H1 (cell line): ENCODE data around the gene MAPK9. TPM values are rescaled to one million over a fixed set of nuclear protein-coding genes. Genes with fewer than 3 reads are reported as not detected.

Source experiments
- CTCF ChIA-PET: fragments of 300-600 bp; sonication (Branson Sonifier 250); formaldehyde crosslinking; loops from one replicate; lab custom pipeline; 2021; ENCODE audit not compliant: partially characterized antibody; lab: Charles Lee
- POLR2A ChIA-PET: fragments of 300-600 bp; sonication (Branson Sonifier 250); formaldehyde crosslinking; loops from one replicate; lab custom pipeline; 2021; ENCODE audit warnings: inconsistent platforms; ENCODE audit not compliant: partially characterized antibody; lab: Charles Lee
- DNase-seq, 2 experiments: peaks; one replicate each; pipeline versions ENCODE4 v3.0.0 to v3.0.0-alpha.2; 2010 to 2022; ENCODE audit warnings: low spot score in 2 of 2, low read depth in 1 of 2, mixed read lengths in 1 of 2
- FAIRE-seq: peaks from 2 replicates; lab custom pipeline; 2011; peaks lifted over from hg19 to GRCh38; lab: Jason Lieb, UNC
- H2AFZ ChIP-seq: 2 replicates; pipeline ENCODE4 v1.8.1; 2012; ENCODE audit warnings: low read length, inconsistent platforms
- H2AK5ac ChIP-seq: 2 replicates; pipeline ENCODE4 v1.6.1; 2013; ENCODE audit warnings: low read depth, low read length
- H2BK120ac ChIP-seq: replicated peaks from 2 replicates; pipeline ENCODE3; 2013; ENCODE audit warnings: low read depth, low read length, inconsistent platforms
- H2BK12ac ChIP-seq: 2 replicates; pipeline ENCODE4 v1.6.1; 2013; ENCODE audit warnings: low read depth, low read length
- H2BK15ac ChIP-seq: 2 replicates; pipeline ENCODE4 v1.6.1; 2013; ENCODE audit warnings: low read length
- H2BK20ac ChIP-seq: 2 replicates; pipeline ENCODE4 v1.6.1; 2013; ENCODE audit warnings: low read length
- H2BK5ac ChIP-seq: 2 replicates; pipeline ENCODE4 v1.6.1; 2013; ENCODE audit warnings: low read depth, low read length
- H3K14ac ChIP-seq: 2 replicates; pipeline ENCODE4 v1.6.1; 2013; ENCODE audit warnings: inconsistent platforms; ENCODE audit not compliant: insufficient read length
- H3K18ac ChIP-seq: 2 replicates; pipeline ENCODE4 v1.6.1; 2013; ENCODE audit warnings: low read length; ENCODE audit errors: extremely low read depth
- H3K23ac ChIP-seq: 2 replicates; pipeline ENCODE4 v1.6.1; 2013; ENCODE audit warnings: inconsistent platforms; ENCODE audit not compliant: insufficient read length
- H3K23me2 ChIP-seq: 2 replicates; pipeline ENCODE4 v1.6.1; 2013; ENCODE audit warnings: low read depth, low read length
- H3K27ac ChIP-seq: 2 replicates; pipeline ENCODE4 v1.6.1; 2011; ENCODE audit warnings: low read depth, low read length, inconsistent platforms
- H3K27me3 ChIP-seq, 4 experiments: replicated peaks in 1 of 4; 1 replicate in 1 of 4; 2 replicates in 3 of 4; pipeline versions ENCODE4 v1.6.1 to v1.8.1; 2011 to 2013; ENCODE audit warnings: low read length in 3 of 4, mild to moderate bottlenecking in 3 of 4, inconsistent platforms in 2 of 4, mixed read lengths in 2 of 4, moderate library complexity in 1 of 4; ENCODE audit not compliant: control insufficient read depth in 3 of 4, insufficient read depth in 3 of 4; ENCODE audit errors: extremely low read depth in 1 of 4
- H3K36me3 ChIP-seq, 4 experiments: 2 replicates each; pipeline versions ENCODE4 v1.6.1 to v1.8.1; 2011 to 2013; ENCODE audit warnings: mild to moderate bottlenecking in 4 of 4, low read length in 3 of 4, moderate library complexity in 2 of 4, control low read depth in 1 of 4, inconsistent platforms in 1 of 4; ENCODE audit not compliant: insufficient read depth in 4 of 4, control insufficient read depth in 2 of 4
- H3K4ac ChIP-seq: replicated peaks from 2 replicates; pipeline ENCODE3; 2013; ENCODE audit warnings: low read length, low read depth, mixed read lengths, inconsistent platforms; ENCODE audit not compliant: insufficient read length
- H3K4me1 ChIP-seq, 4 experiments: replicated peaks in 1 of 4; 1 replicate in 1 of 4; 2 replicates in 3 of 4; pipeline versions ENCODE4 v1.6.1 to v1.8.1; 2011 to 2013; ENCODE audit warnings: low read length in 3 of 4, inconsistent platforms in 2 of 4, mixed read lengths in 1 of 4; ENCODE audit not compliant: insufficient read depth in 4 of 4, control insufficient read depth in 3 of 4
- H3K4me2 ChIP-seq, 2 experiments: 2 replicates each; pipeline versions ENCODE4 v1.6.1 to v1.8.1; 2011 to 2013; ENCODE audit warnings: low read depth in 2 of 2, low read length in 2 of 2, control low read depth in 1 of 2, inconsistent platforms in 1 of 2, mild to moderate bottlenecking in 1 of 2; ENCODE audit not compliant: insufficient read depth in 1 of 2
- H3K4me3 ChIP-seq, 4 experiments: fragments of 200-600, 300-600 bp in 1 of 4; sonication (generic), shearing (Covaris generic), sonication (Bioruptor Twin) in 1 of 4; 2 replicates each; pipeline versions ENCODE4 v1.5.1 to v1.8.1; 2011 to 2016; ENCODE audit warnings: low read length in 4 of 4, low read depth in 3 of 4, control low read depth in 2 of 4, inconsistent platforms in 2 of 4, mild to moderate bottlenecking in 2 of 4, mixed read lengths in 1 of 4, moderate library complexity in 1 of 4; ENCODE audit not compliant: insufficient read depth in 2 of 4; ENCODE audit errors: extremely low read depth in 1 of 4
- H3K56ac ChIP-seq: replicated peaks from 2 replicates; pipeline ENCODE3; 2013; ENCODE audit warnings: low read depth, mild to moderate bottlenecking, mixed read lengths, low read length, inconsistent platforms; ENCODE audit not compliant: insufficient read length
- H3K79me1 ChIP-seq: 2 replicates; pipeline ENCODE4 v1.6.1; 2013; ENCODE audit warnings: low read depth, low read length, control low read depth
- H3K79me2 ChIP-seq, 2 experiments: 2 replicates each; pipeline versions ENCODE4 v1.6.1 to v1.8.1; 2012 to 2013; ENCODE audit warnings: low read length in 2 of 2, mild to moderate bottlenecking in 2 of 2, inconsistent platforms in 1 of 2; ENCODE audit not compliant: insufficient read depth in 2 of 2, control insufficient read depth in 1 of 2
- H3K9ac ChIP-seq, 4 experiments: replicated peaks in 1 of 4; 1 replicate in 1 of 4; 2 replicates in 3 of 4; pipeline versions ENCODE4 v1.6.1 to v1.8.1; 2011 to 2013; ENCODE audit warnings: low read depth in 3 of 4, low read length in 3 of 4, control low read depth in 2 of 4, mild to moderate bottlenecking in 2 of 4, moderate library complexity in 2 of 4, inconsistent platforms in 1 of 4; ENCODE audit errors: extremely low read depth in 1 of 4
- H3K9me3 ChIP-seq, 2 experiments: 2 replicates each; pipeline versions ENCODE4 v1.6.1 to v1.8.1; 2012 to 2013; ENCODE audit warnings: mild to moderate bottlenecking in 2 of 2, moderate library complexity in 2 of 2, control low read depth in 1 of 2, inconsistent platforms in 1 of 2, low read depth in 1 of 2, low read length in 1 of 2, mixed read lengths in 1 of 2; ENCODE audit not compliant: insufficient read depth in 2 of 2
- H4K20me1 ChIP-seq, 2 experiments: replicated peaks in 1 of 2; 2 replicates each; pipeline versions ENCODE3 to v1.8.1; 2011 to 2013; ENCODE audit warnings: inconsistent platforms in 2 of 2, low read length in 2 of 2, mild to moderate bottlenecking in 1 of 2; ENCODE audit not compliant: insufficient read depth in 2 of 2, control insufficient read depth in 1 of 2
- H4K5ac ChIP-seq: 2 replicates; pipeline ENCODE4 v1.6.1; 2013; ENCODE audit warnings: low read length, low read depth, mixed read lengths, inconsistent platforms; ENCODE audit not compliant: insufficient read length
- H4K8ac ChIP-seq: 2 replicates; pipeline ENCODE4 v1.8.0; 2013; ENCODE audit warnings: mild to moderate bottlenecking, moderate library complexity, low read length, inconsistent platforms; ENCODE audit not compliant: insufficient read depth; ENCODE audit errors: extremely low read depth
- H4K91ac ChIP-seq: replicated peaks from 2 replicates; pipeline ENCODE3; 2013; ENCODE audit warnings: low read length, mixed read lengths, inconsistent platforms; ENCODE audit not compliant: insufficient read length
- BRCA1 ChIP-seq: IDR thresholded peaks from 2 replicates; pipeline ENCODE4 v1.6.1; 2012; ENCODE audit warnings: low read depth, low read length, improper control_type of control experiment
- CHD1 ChIP-seq: IDR thresholded peaks from 2 replicates; pipeline ENCODE4 v1.6.1; 2012; ENCODE audit warnings: low read depth, low read length, improper control_type of control experiment
- CREB1 ChIP-seq: IDR thresholded peaks from 2 replicates; pipeline ENCODE4 v1.6.1; 2012; ENCODE audit warnings: inconsistent platforms
- GABPA ChIP-seq: IDR thresholded peaks from 2 replicates; pipeline ENCODE4 v1.6.1; 2011; ENCODE audit warnings: mild to moderate bottlenecking, low read length, moderate library complexity, borderline replicate concordance; ENCODE audit not compliant: insufficient read depth
- HDAC2 ChIP-seq, 2 experiments: fragments of 300-600 bp in 1 of 2; sonication (generic) in 1 of 2; IDR thresholded peaks; 2 replicates each; pipeline ENCODE4 v1.6.1; 2011 to 2012; ENCODE audit warnings: low read depth in 2 of 2, low read length in 2 of 2, mild to moderate bottlenecking in 2 of 2, moderate library complexity in 2 of 2, borderline replicate concordance in 1 of 2, inconsistent platforms in 1 of 2
- KDM4A ChIP-seq: IDR thresholded peaks from one replicate; pipeline ENCODE4 v1.7.1; 2012; ENCODE audit warnings: low read depth, mild to moderate bottlenecking, moderate library complexity, low read length, inconsistent platforms; ENCODE audit not compliant: severe bottlenecking
- RAD21 ChIP-seq, 2 experiments: IDR thresholded peaks in 1 of 2; conservative IDR thresholded peaks in 1 of 2; 2 replicates each; pipeline ENCODE4 v1.6.1; 2011; ENCODE audit warnings: low read depth in 2 of 2, low read length in 2 of 2, improper control_type of control experiment in 1 of 2, inconsistent platforms in 1 of 2, mild to moderate bottlenecking in 1 of 2, moderate library complexity in 1 of 2
- SP1 ChIP-seq: IDR thresholded peaks from 2 replicates; pipeline ENCODE4 v1.6.1; 2011; ENCODE audit warnings: low read depth, low read length
- SRF ChIP-seq: IDR thresholded peaks from 2 replicates; pipeline ENCODE4 v1.6.1; 2011; ENCODE audit warnings: mild to moderate bottlenecking, low read depth, low read length, moderate library complexity
- TBP ChIP-seq: IDR thresholded peaks from 2 replicates; pipeline ENCODE4 v1.6.1; 2011; ENCODE audit warnings: low read depth, low read length, improper control_type of control experiment
- ZNF274 ChIP-seq: IDR thresholded peaks from 2 replicates; pipeline ENCODE4 v1.7.0; 2012; ENCODE audit warnings: low read length, borderline replicate concordance; ENCODE audit errors: extremely low read depth
- WGBS, 2 experiments: shearing (Covaris generic) in 1 of 2; methylation state at CpG; one replicate each; pipeline versions ENCODE4 v1.1.6 to v1.1.7; 2013 to 2015; ENCODE audit warnings: low lambda C conversion rate in 2 of 2, mixed read lengths in 2 of 2, inconsistent platforms in 1 of 2, low coverage in 1 of 2, missing lambda C conversion rate in 1 of 2; ENCODE audit not compliant: insufficient replicate concordance in 2 of 2, insufficient coverage in 1 of 2, insufficient read length in 1 of 2; ENCODE audit errors: extremely low coverage in 1 of 2, missing lambda C conversion rate in 1 of 2; 5-methylcytosine and 5-hydroxymethylcytosine counted together
- polyA plus RNA-seq, 7 experiments: library from polyadenylated mRNA; depleted of rRNA in 3 of 7; stranded (reverse) in 5 of 7; unstranded in 2 of 7; fragments of >200 nt in 5 of 7; fragments of 200-250 nt in 2 of 7; gene quantifications; 1 replicate in 5 of 7; 2 replicates in 1 of 7; 4 replicates in 1 of 7; pipeline versions ENCODE4 v1.2.1 to v1.2.3, GENCODE V29; 2011 to 2013; ENCODE audit warnings: missing spikeins in 2 of 7, mixed read lengths in 2 of 7
- total RNA-seq: library from RNA; stranded (reverse); fragmentation: NEBNext Ultra II Directional; extraction: Animal tissue kit (Norgen Biotek cat#: 25700); gene quantifications from 2 replicates; pipeline ENCODE4 v1.2.1, GENCODE V29; 2021

Gene MAPK9
- total and polyA plus RNA-seq, 2 of the 8 experiments (the other 6 are each of a cell fraction or from before 2014, with no cell fraction given), result 22.3 to 43.7 TPM

DNA sequence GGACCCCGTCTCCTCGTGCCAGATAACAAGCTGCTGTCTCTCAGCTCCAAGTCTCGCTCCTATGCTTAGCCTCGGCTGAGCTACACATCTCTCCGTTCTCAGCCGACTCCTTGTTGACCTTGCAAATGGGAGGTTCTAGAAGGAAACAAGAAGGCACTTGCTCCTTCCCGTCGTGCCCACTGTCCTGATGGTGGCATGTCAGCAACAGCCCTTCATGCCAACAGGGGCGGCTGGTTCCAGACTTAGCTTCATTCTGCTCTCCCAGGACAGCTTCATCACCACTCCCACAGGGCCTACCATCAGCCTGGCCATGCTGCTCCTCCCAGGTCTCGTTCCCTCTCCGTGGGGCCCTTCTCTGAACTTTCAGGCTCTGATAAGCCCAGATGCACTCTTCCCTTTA, 69.8 kb downstream of the MAPK9 start:
- Histone ChIP-seq H3K23me2 (no peaks in the 10 kb centered on the region), H3K9ac (no peak overlapping the region), H3K79me2 (no peaks in the 10 kb centered on the region), H3K4ac (no peak overlapping the region), H2BK12ac (no peak overlapping the region), H4K5ac (no peak overlapping the region), H3K14ac (no peak overlapping the region), H3K4me2 (no peak overlapping the region), H2AFZ (no peak overlapping the region), H3K27ac (no peak overlapping the region), H2BK120ac (no peak overlapping the region), H4K20me1 (no peaks in the 10 kb centered on the region), H4K8ac (no peak overlapping the region), H2BK5ac (no peak overlapping the region), H4K91ac (no peak overlapping the region), H2BK20ac (no peak overlapping the region), H2BK15ac (no peak overlapping the region), H3K36me3 (no peaks in the 10 kb centered on the region), H2AK5ac (no peak overlapping the region), H3K56ac (no peak overlapping the region), H3K4me3 (no peak overlapping the region), H3K23ac (no peak overlapping the region), H3K18ac (no peak overlapping the region), H3K27me3 (no peaks in the 10 kb centered on the region), H3K4me1 (no peaks in the 10 kb centered on the region)
- CTCF ChIA-PET, result interaction anchor here (0.7 to 1.4 kb wide), 2 partner anchors 13 to 436 kb away, joined by 3 read pairs; partner anchors contain the start of gene RASGEF1C
- no peak for FAIRE-seq
- 92% methylated on average over 10 of the region's 11 CpGs; no CpG with 5 or more reads in 1 of the 2 experiments for WGBS, 2 experiments
- no peak for TF ChIP-seq KDM4A
- TF ChIP-seq BRCA1, result no peak
- TF ChIP-seq CHD1, result no peak
- TF ChIP-seq GABPA, result no peak
- TF ChIP-seq SRF, result no peak
- no peak for TF ChIP-seq HDAC2 (IDR thresholded peaks at IDR 0.05; ENCODE audit: borderline replicate concordance in 1 of 2, low read depth in 2 of 2, low read length in 2 of 2)
- TF ChIP-seq RAD21 (IDR thresholded peaks at IDR 0.05 in 1 of 2, conservative IDR thresholded peaks at IDR 0.05 in 1 of 2; ENCODE audit: low read depth in 2 of 2, low read length in 2 of 2), result no peak
- no peak for TF ChIP-seq CREB1
- no peak for TF ChIP-seq ZNF274
- TF ChIP-seq TBP, result no peak
- TF ChIP-seq SP1, result no peak
- TF ChIP-seq, all 59 proteins: peak for 0
- DNase-seq, result no peak
- POLR2A ChIA-PET, result interaction anchor here (1.0 to 1.4 kb wide), 2 partner anchors 9 to 12 kb away, joined by 4 read pairs; no protein-coding TSS in a partner anchor
- Histone ChIP-seq H3K9me3 (peaks cover 18 to 20% of the 10 kb centered on the region in 2 experiments), H3K79me1 (no peaks in the 10 kb centered on the region)
